Hepatocyte (in vitro differentiated cells): ENCODE data around the gene RPP25L.

Experiments used
- EZH2 ChIP-seq: fragments of 200-600 bp; sonication (generic); IDR thresholded peaks from 2 replicates; pipeline ENCODE4 v1.6.1; 2016; ENCODE audit warnings: antibody characterized with exemption, mild to moderate bottlenecking, borderline replicate concordance
- EZH2phosphoT487 ChIP-seq: fragments of 200-600 bp; sonication (generic); IDR thresholded peaks from one replicate; pipeline ENCODE4 v1.6.1; 2018; ENCODE audit warnings: antibody characterized with exemption, mild to moderate bottlenecking, low read depth, moderate library complexity; ENCODE audit not compliant: unreplicated experiment, severe bottlenecking
- TF ChIP-seq, protein P1 (sequence below): fragments of 200-600 bp; sonication (generic); IDR thresholded peaks from 2 replicates; pipeline ENCODE4 v1.5.1; 2016; ENCODE audit warnings: antibody characterized with exemption, mild to moderate bottlenecking; ENCODE audit not compliant: poor library complexity

DNA sequence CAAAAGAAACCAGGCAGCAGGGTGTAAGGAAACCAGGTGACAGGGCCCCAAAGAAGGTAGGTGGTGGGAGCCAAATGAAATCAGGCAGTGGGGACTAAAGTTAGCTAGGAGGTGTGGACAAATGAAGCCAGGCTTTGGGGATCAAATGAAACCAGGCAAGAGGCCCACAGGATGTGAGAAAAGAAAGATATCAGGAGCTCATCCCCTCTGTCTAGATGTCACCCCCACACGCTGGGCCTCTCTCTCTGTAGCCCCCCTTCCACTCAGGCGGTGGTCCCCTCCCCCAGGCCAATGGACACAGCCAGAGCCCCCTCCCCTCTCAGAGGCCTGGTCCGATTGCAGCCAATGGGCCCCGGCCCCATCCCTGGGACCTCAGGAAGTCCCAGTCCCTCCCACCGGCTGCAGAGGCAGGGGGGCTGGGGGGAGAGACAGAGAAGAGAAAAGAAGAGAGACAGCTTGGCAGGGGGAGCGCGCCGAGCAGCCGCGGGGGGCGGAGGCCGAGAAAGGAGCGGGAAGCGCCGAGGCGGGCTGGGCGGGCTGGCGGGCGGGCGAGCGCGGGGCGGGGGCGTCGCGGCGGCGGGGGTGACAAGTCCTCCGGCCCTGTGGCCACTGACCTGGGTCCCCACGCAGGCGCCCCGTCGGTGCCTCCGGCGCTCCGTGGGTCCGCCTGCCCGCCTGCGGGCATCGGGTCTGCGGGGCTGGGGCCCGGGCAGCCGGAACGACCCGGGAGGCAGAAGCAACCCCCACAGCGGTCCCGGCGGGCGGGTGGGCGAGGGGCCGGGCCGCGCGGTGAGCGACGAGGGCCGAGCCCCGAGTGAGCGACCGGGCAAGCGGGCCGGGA, 34.3 kb downstream of the RPP25L start:
- TF ChIP-seq, protein P1, sequence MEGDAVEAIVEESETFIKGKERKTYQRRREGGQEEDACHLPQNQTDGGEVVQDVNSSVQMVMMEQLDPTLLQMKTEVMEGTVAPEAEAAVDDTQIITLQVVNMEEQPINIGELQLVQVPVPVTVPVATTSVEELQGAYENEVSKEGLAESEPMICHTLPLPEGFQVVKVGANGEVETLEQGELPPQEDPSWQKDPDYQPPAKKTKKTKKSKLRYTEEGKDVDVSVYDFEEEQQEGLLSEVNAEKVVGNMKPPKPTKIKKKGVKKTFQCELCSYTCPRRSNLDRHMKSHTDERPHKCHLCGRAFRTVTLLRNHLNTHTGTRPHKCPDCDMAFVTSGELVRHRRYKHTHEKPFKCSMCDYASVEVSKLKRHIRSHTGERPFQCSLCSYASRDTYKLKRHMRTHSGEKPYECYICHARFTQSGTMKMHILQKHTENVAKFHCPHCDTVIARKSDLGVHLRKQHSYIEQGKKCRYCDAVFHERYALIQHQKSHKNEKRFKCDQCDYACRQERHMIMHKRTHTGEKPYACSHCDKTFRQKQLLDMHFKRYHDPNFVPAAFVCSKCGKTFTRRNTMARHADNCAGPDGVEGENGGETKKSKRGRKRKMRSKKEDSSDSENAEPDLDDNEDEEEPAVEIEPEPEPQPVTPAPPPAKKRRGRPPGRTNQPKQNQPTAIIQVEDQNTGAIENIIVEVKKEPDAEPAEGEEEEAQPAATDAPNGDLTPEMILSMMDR: no peak
- TF ChIP-seq EZH2 (no peak), EZH2phosphoT487 (no peak)
